ENCODE measurements around the gene HOXA3. TPM values are rescaled to one million over a fixed set of nuclear protein-coding genes. Genes with fewer than 3 reads are reported as not detected.

HOXA3 gene
- total RNA-seq, 2 donors from 2014 or later, result not detected

DNA sequence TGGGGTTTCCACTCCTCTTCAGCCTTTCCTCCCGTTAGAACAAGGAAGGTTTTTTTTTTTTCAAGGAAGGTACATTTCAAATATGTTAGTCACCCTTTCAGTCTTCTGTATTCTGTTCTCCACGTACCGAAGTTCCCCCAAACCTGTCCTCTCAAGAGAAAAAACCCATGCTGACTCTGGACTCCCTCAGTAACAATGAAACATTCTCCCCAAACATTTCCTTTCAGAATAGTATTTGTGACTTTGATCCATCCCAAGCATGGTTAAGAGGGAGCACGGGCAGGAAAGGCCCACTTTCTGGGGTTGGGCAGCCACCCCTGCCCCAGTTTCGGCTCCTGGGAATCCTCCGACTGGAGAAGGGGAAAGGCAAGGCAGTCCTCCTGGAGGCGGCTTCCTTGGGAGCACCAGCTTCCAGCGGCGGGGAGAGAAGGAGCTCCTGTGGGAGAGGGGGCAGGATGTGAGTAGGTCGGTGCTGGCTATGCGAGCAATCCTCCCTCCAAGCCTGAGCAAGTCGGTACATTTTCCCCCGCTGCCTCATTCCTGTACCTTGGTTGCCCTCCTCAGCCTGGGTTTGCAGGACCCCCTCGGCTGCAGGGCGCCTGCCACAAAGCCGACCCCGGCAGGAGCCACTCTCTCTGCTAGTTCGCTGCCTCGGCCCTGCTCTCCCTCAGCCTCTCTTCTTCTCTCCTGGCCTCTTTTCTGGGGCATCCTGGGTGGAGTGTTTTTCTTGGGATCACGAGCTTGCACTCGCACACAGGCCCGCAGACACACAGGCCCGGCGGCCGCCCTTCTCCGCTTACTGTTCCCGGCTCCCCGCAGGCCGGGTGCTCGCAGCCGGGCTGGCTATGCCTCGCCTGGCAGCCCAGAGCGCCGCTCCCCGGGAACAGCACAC is 54.5 kb downstream of the HOXA3 start:
- H3K27me3 Mint-ChIP-seq (ENCODE audit: low read depth), result peaks cover 85% of the 10 kb centered on the region
- no peak overlapping the region for H3K27ac Mint-ChIP-seq
- H3K9me3 Mint-ChIP-seq, result no peaks in the 10 kb centered on the region
- no peak for ATAC-seq (replicated peaks in 1 of 2)
- peaks cover 56% of the 10 kb centered on the region for H3K4me1 Mint-ChIP-seq (ENCODE audit: low read depth)
- peaks cover 1 to 10% of the 10 kb centered on the region in 2 donors for H3K36me3 Mint-ChIP-seq (ENCODE audit: insufficient read depth in 2 of 2)
- peak overlapping the region; percentile 87 to 89 for H3K4me3 Mint-ChIP-seq
- DNase-seq, result no peak

DNA sequence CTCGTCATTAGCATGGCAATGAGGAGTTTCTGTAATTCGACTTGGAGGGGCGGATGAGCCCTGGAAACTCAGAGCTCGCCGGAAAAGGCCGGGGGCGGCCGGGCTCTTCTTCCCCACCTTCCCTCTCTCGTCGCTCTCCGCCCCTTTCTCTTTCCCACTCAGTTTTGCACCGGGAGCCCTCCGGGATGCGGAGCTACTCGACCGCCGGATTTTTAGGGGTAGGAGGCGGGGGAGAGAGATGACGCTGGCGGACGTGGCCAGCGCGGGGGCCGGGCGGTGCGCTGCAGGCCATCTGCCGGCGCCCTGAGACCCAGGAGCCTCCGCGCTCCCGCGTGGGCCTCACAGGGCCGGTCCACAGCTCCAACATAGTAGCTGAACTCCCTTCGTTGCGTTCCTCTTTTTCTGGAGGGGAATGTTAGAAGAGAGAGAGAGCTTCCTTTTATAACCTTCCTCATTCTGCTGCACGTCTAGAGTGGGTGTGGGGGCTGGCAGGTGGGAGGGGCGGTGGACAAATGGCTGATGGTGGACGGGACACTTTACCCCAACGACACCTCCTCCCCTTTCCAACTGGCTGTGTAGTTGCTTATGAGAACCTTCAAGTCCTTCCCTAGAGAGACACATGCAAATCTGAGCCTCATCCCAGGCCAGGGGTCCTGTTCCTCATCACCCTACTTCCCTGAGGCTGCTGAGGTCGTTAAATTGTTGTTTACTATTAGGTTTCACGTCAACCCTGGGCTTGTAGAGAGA is 55.4 kb downstream of the HOXA3 start:
- Mint-ChIP-seq H3K27me3 (ENCODE audit: low read depth) (peaks cover 85% of the 10 kb centered on the region), H3K9me3 (no peaks in the 10 kb centered on the region), H3K27ac (peak overlapping the region; percentile 11), H3K36me3 (ENCODE audit: insufficient read depth in 2 of 2) (peaks cover 0 to 10% of the 10 kb centered on the region in 2 donors), H3K4me1 (ENCODE audit: low read depth) (peaks cover 48% of the 10 kb centered on the region), H3K4me3 (peak overlapping the region; percentile 87 to 89)
- ATAC-seq (replicated peaks in 1 of 2) (peak in 1 of 2 donors; percentile 22), DNase-seq (peak in 1 of 2 donors; percentile 37)

DNA sequence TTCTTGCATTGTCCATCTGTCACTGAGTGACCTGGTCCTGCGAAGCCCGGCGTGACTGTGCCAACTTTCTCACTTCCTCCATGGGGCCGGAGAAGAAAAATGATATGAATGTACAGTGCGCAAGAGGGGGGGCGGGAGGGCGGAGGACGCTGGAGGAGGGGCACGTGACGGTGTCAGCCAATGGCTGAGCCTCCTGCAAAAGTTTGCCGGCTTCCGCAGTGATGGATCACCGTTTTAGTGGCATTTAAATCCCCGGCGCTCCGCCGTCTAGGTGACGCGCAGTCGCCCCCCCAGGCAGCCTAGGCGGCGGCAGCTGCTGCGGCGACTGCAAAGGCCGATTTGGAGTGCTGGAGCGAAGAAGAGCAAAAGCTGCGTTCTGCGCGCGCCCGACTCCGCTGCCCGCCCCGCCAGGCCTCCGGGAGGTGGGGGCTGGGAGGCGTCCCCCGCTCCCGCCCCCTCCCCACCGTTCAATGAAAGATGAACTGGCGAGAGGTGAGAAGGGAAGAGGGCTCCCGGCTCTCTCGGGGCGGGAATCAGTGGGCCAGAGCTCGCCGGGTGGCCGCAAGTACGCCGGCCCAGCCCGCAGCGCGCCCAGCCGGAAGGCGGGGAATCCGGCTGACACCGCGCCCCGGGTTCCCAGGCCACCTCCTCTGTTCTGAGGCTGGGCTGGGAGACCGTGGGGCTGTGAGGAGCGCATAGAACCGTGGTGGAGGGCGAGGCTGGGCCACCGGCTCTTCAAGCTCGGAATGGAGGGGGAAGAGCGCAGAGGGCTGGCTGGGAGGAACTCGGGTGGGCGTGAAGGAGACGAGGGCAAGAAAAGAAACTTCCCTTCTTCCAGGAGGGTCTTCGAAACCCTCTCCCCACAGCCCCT is 56.3 kb downstream of the HOXA3 start, which contains the start of gene HOXA1:
Gene HOXA1, minus strand, starts transcription at position 104 of the 871 bp plus-strand sequence. Its CDS starts 88 bp downstream, at position 16.
- Mint-ChIP-seq H3K36me3 (ENCODE audit: insufficient read depth in 2 of 2) (peaks cover 0 to 10% of the 10 kb centered on the region in 2 donors), H3K27ac (peak within 1 kb of the TSS; percentile 73), H3K27me3 (ENCODE audit: low read depth) (peaks cover 85% of the 10 kb centered on the region), H3K4me3 (peak within 1 kb of the TSS; percentile 87 to 89), H3K4me1 (ENCODE audit: low read depth) (peaks cover 42% of the 10 kb centered on the region), H3K9me3 (no peaks in the 10 kb centered on the region)
- peak; percentile 82 to 85 for DNase-seq
- peak; percentile 88 to 89 for ATAC-seq (replicated peaks in 1 of 2)

DNA sequence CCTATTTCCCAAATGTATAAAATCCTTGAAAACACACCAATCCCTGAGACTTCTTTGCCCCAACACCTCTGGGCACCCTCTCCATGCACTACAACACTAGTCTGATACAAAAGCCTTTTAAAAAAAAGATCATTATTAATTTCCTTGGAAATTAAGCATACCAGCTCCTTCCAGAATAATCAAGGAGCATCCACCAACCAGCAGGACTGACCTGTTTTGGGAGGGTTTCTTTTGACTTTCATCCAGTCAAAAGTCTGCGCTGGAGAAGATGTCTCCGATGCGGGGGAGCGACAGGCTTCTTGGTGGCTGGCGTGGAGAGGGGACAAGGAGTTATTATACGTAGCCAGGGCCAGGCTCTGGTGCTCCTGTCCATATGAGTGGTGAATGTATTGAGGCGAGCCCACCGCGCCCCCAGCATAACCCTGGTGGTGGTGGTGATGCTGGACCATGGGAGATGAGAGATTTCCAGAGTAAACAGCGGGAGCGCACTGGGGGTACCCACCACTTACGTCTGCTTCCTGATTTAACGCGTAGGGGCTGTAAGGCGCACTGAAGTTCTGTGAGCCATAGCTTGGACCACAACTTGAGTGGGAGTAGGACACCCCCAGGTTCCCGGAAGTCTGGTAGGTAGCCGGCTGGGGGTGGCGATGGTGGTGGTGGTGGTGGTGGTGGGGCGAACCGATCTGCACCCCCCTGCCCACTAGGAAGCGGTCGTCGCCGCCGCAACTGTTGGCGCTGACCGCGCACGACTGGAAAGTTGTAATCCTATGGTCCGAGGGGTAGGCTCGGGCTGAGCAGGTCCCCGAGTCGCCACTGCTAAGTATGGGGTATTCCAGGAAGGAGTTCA is 57.1 kb downstream of the HOXA3 start:
- Mint-ChIP-seq H3K9me3 (no peaks in the 10 kb centered on the region), H3K27ac (peak overlapping the region; percentile 73), H3K4me1 (ENCODE audit: low read depth) (peaks cover 42% of the 10 kb centered on the region), H3K36me3 (ENCODE audit: insufficient read depth in 2 of 2) (peaks cover 0 to 10% of the 10 kb centered on the region in 2 donors), H3K4me3 (peak overlapping the region; percentile 87 to 89), H3K27me3 (ENCODE audit: low read depth) (peaks cover 85% of the 10 kb centered on the region)
- DNase-seq, result peak; percentile 33 to 43
- ATAC-seq (replicated peaks in 1 of 2), result peak; percentile 31 to 41

DNA sequence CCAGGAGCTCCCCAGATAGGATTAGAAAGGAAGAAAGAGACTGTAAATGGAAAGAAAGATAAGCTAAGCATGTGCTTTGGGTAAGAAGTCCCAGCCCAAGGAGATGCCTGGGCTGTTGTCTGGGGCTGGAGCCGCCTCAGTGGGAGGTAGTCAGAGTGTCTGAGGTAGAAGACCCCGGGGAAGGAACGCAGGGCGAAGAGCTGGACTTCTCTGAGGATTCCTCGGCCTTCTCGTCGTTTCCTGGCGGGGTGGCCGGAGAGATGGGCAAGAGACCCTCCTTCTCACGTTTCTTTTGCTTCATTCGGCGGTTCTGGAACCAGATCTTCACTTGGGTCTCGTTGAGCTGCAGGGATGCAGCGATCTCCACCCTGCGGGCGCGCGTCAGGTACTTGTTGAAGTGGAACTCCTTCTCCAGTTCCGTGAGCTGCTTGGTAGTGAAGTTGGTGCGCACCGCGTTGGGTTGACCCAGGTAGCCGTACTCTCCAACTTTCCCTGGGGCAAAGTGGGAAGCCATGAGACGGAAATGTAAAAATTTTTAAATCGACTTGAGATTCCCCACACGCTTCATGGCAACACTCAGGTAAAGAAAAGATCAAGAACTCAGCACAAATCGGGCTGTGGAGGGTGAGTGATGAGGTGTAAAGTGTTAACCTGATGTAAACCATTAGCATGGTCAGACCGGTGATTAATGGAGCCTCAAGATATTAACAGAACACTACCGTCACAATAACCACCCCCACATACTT is 57.9 kb downstream of the HOXA3 start:
- ATAC-seq (replicated peaks in 1 of 2), result no peak
- Mint-ChIP-seq H3K4me3 (peak overlapping the region; percentile 87 to 89), H3K27me3 (ENCODE audit: low read depth) (peaks cover 85% of the 10 kb centered on the region), H3K4me1 (ENCODE audit: low read depth) (peaks cover 35% of the 10 kb centered on the region), H3K9me3 (no peaks in the 10 kb centered on the region), H3K27ac (peak overlapping the region; percentile 73), H3K36me3 (ENCODE audit: insufficient read depth in 2 of 2) (peaks cover 0 to 10% of the 10 kb centered on the region in 2 donors)
- no peak for DNase-seq

DNA sequence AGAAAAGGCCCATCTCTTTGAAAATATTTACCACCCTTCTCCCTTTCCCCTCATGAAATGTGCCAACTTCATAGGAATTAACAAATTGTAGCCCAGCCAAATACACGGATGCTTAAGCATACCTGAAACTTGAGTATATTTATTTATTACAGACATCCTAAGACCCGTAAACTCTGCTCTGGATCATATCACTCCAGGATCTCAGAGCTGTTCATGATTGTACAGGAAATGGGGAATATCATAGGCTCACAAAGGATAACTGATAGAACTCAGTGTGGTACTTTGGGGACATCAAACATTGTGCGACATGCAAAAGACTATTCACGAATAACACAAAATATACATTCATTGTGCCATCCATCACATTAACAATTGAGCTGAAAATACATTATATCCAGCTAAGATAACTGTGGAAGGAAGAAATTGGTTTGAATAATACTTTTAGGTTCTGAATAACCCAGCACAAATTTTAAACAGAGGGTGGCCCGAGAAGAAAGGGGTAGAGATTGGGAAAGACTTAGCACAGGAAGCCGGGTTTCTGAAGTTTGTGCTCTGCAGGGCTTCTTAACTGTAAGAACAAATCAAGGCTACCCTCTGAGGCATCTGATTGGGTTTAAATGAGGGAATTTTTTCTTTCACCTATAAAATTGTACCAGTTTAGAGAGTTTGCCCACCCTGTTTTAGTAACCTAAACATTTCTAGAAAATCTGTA is 59.0 kb downstream of the HOXA3 start:
- DNase-seq (no peak), ATAC-seq (replicated peaks in 1 of 2) (no peak)
- Mint-ChIP-seq H3K4me1 (ENCODE audit: low read depth) (peaks cover 27% of the 10 kb centered on the region), H3K27me3 (ENCODE audit: low read depth) (peaks cover 85% of the 10 kb centered on the region), H3K36me3 (ENCODE audit: insufficient read depth in 2 of 2) (peaks cover 0 to 9% of the 10 kb centered on the region in 2 donors), H3K27ac (no peak overlapping the region), H3K9me3 (peaks cover 0 to 2% of the 10 kb centered on the region in 2 donors), H3K4me3 (no peak overlapping the region)

DNA sequence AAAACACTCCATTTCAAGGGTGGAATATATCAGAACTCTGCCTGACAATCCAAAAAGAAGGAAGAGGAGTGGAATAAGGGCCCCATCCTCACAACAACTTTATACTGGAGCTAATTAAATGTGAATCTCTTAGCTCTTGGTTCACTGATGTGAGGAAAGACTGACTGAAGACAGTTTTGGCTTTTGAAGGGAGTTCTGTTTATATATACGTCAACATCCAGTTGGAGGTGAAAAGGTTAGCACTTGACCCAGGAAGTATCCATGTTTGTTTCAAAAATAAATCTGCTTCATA is 59.6 kb downstream of the HOXA3 start:
- ATAC-seq (replicated peaks in 1 of 2) (no peak), DNase-seq (no peak)
- peaks cover 0 to 9% of the 10 kb centered on the region in 2 donors for H3K36me3 Mint-ChIP-seq (ENCODE audit: insufficient read depth in 2 of 2)
- H3K27me3 Mint-ChIP-seq (ENCODE audit: low read depth), result peaks cover 87% of the 10 kb centered on the region
- H3K27ac Mint-ChIP-seq, result no peak overlapping the region
- no peak overlapping the region for H3K4me3 Mint-ChIP-seq
- peaks cover 24% of the 10 kb centered on the region for H3K4me1 Mint-ChIP-seq (ENCODE audit: low read depth)
- H3K9me3 Mint-ChIP-seq, result peaks cover 0 to 2% of the 10 kb centered on the region in 2 donors

DNA sequence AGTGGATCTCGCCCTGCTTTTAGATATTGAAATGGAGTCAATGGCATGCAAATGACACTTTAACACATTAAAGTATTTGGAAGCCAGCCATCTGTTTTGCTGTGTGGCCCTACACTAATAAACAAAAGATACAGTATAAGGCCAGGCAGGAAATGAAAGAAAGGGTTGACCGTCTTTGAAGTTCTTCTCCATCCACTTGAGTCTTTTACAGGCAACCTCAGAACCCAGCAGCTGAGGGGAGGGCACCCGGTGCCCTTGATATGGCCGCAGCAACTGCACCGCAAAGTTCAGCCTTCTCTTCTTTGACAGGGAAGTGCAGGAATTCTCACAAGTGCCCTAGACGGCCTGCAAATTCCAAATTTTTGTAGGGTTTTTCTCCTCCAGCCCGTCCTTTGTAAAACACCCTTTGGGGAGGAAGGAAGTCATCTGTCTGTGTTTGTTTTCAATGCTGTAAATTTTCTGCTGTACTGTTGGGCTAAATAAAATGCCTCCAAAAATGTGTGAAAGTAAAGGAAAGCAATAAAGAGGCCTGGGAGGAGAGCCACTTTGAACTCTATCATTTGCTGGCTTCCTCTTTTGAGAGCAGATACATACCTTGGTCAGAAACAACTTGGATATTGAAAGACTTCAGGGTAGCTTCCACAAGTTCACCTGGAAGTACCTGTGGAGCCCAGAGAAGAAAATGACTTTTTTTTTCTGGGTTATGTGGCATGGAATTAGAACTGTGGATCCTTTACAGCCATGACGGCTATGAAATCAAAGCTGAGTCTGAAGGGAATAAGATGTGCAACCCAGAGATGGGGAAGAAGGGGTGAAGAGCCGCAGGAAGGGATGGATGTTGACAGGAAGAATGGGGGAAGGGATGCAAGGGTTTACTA is 60.2 kb downstream of the HOXA3 start:
- Mint-ChIP-seq H3K4me3 (no peak overlapping the region), H3K36me3 (ENCODE audit: insufficient read depth in 2 of 2) (peaks cover 0 to 9% of the 10 kb centered on the region in 2 donors), H3K27me3 (ENCODE audit: low read depth) (peaks cover 87% of the 10 kb centered on the region), H3K9me3 (peaks cover 0 to 2% of the 10 kb centered on the region in 2 donors), H3K27ac (no peak overlapping the region), H3K4me1 (ENCODE audit: low read depth) (peaks cover 18% of the 10 kb centered on the region)
- DNase-seq (no peak), ATAC-seq (replicated peaks in 1 of 2) (no peak)

DNA sequence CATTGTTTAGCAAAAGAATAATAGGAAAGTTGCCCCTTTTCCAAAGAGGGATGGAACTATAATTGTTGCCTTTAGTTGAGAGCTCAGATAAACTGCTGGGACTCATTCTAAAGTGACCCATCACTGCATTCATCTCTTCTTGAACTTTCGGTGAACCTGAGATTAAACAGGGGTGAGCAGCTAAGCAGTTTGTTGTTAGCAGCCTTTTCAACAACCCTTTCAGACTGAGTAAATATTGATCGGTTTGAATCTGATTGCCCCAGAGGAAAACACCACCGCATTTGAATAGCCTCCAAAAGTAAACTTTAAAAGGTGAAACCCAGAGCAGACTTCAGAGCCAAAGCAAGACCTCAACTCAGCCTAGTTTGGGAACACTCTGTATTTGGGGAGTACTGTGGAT is 61.3 kb downstream of the HOXA3 start:
- DNase-seq (no peak), ATAC-seq (replicated peaks in 1 of 2) (no peak)
- H3K27me3 Mint-ChIP-seq (ENCODE audit: low read depth), result peaks cover 89% of the 10 kb centered on the region
- H3K36me3 Mint-ChIP-seq (ENCODE audit: insufficient read depth in 2 of 2), result peaks cover 0 to 8% of the 10 kb centered on the region in 2 donors
- H3K4me1 Mint-ChIP-seq (ENCODE audit: low read depth), result peaks cover 15% of the 10 kb centered on the region
- H3K4me3 Mint-ChIP-seq, result no peak overlapping the region
- peaks cover 0 to 2% of the 10 kb centered on the region in 2 donors for H3K9me3 Mint-ChIP-seq
- no peak overlapping the region for H3K27ac Mint-ChIP-seq

All from activated T-cell treated with anti-CD3 and anti-CD28 coated beads, Interleukin-2, amount 50 U/mL, for 72 hours (primary cell).